GM18520 (cell line): ENCODE data around the gene PPIA.
"Not testable (repeated sequence)": the region's sequence is repeated elsewhere in the genome, so short reads cannot be mapped to it uniquely, and the experiment has no call there.

Experiments used
- ATAC-seq: cut with Tn5 transposase; IDR thresholded peaks from one replicate; pipeline ENCODE4 v1.9.1; 2021; ENCODE audit not compliant: unreplicated experiment

The PPIA gene

DNA sequence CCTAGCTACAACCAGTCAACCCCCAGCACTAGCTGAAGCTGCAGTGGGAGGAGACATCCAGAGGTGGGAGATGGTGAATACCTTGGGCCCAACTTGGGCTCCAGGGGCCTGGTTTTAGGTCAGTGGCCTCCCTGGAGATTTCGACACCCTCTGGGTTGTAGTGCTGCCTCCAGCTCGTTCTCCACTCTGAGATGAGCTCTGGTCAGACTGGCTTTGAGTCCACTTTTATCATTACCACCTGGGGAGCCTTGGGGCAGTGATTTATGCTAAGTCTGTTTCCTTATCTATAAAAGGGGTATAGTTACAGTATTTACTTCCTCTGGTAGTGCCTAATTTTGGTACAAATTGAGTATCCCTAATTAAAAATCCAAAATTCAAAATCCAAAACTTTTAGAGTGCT is 22.8 kb downstream of the PPIA start:
- ATAC-seq: no peak

DNA sequence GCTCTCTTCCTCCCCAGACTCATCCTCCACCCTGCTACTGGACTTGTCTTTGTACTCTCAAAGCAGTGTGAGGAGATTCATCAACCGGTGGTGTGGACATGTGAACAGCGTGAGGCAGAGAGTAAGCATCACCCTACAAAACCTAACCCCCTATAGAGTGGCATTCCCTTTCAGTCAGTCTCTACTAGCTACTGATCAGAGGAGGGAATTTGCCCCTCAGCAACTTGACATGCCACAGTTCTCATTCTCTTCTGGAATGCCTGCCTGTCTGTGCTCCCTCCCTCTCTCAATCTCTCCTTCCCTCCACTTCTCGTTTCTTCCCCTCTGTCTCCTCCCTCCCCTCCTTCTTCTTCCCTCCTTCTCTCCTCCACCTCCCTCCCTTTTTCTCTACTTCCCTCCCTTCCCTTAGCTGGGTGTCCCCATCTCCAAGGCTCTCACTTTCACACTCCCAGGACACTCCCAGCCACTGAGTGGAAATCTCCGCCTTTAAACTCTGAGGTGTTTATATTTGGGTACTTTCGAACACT is 26.8 kb downstream of the PPIA start:
- no peak for ATAC-seq

DNA sequence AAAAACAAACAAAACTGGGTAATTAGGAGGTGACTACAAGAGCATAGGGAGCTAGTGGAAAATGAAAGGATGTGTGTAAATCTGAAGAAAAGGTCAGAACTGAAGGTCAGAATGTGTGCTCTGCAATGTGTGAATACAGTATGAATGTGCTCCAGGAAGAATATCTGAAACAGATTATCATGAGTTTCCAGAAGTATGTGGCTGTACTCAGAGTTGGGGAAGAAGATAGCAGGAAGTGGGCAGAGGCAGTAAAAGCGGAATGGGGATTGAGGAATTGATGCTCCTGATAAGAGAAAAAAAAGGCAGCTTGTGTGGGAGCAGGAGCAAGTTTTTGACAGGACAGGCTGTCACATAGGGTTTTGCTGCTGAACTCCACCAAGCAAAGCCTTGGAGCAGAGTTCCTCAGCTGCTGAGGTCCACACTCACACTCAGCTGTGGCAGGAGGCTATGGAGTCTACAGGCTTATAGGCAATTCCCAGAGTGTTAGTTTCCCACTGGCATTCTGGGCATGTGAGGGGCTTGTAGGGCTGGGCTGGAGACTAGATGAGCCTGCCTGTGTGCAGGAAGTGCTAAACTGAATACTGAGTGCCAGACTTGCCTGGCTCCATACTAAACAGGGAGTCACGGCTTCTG is 28.5 kb downstream of the PPIA start:
- no peak for ATAC-seq

DNA sequence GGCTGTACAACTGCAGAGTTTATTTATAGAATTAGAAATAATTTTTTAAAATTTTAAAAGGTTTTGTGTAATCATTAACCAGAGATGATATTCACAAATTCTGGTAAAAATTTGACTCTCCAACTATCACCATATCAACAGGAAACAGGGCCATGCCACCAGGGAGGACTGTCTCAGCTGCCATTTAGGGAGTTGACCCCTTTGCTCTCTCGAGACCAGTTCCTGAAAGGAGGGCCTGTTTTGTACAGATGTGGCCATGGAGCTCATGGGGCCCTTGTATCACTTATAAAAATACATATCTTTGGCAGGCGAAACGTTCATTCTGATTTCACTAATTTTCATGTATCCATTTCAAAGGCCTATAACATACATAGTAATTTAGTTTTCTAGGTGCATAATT is 31.1 kb downstream of the PPIA start:
- ATAC-seq: no peak

DNA sequence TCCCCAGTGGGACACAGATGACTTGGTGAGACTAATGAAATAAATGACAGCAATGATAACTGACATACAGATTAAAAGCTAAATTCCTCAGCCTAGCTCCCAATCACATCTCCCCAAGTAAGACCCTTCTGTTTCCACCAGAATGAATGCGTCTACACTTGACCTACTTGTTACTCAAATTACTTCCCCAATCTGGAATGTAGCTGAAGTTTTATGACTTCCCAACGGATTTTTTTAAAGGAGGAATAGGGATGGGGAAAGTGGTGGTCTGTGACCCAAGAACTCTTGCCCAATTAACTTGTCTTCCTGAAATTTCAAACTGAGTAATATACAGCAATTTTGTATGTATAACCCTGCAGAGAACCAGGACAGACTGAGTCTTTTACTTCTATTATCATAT is 42.3 kb downstream of the PPIA start:
- no peak for ATAC-seq

DNA sequence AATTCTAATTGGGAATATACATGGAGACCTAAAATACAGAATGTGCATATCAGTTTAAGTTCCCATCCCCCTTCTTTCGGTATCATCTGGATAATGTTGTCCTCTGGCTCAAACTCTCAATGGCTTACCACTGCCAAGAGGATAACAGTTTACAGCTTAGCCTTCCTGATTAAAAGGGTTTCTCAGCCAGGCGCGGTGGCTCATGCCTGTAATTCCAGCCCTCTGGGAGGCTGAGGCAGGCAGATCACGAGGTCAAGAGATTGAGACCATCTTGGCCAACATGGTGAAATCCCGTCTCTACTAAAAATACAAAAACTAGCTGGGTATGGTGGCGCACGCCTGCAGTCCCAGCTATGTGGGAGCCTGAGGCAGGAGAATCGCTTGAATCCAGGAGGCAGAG is 46.2 kb downstream of the PPIA start:
- ATAC-seq: not testable (repeated sequence)

DNA sequence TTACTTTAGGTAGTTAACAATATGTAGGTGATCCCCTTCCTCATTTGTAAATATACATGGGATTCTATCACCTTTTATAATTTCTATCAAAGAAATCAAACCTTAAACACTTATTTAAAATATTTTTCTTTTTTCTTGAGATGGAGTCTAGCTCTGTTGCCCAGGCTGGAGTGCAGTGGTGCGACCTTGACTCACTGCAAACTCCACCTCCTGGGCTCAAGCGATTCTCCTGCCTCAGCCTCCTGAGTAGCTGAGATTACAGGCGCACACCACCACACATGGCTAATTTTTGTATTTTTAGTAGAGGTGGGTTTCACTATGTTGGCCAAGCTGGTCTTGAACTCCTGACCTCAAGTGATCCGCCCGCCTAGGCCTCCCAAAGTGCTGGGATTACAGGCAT is 47.0 kb downstream of the PPIA start:
- not testable (repeated sequence) for ATAC-seq

DNA sequence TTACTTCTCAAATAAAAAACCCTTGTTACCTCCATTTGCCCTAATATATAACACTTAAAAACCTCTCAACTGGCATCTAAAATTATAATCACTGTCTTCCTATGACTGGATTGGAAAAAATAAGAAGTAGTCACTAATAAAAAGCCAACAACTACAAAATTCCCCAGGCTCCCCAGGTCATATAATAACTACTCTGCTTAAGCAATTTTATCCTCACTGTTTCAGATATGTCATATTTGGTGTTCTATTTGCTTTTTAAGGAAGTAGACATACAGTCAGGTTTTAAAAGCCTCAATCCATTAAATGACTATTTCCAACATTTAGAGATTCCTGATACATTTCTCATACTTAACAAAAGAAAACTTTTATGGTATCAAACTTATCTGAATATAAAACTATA is 49.0 kb downstream of the PPIA start:
- no peak for ATAC-seq

DNA sequence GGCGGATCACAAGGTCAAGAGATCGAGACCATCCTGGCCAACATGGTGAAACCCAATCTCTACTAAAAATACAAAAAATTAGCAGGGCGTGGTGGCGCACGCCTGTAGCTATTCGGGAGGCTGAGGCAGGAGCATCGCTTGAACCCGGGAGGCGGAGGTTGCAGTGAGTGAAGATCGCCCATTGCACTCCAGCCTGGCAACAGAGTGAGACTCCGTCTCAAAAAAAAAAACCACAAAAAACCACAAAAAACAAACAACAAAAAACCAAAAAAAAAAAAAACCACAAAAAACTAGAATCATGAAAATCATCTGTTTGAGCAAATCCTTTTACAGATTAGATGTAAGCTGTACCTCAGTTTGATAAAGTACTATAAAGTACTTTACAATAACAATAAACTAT is 49.9 kb downstream of the PPIA start:
- not testable (repeated sequence) for ATAC-seq

DNA sequence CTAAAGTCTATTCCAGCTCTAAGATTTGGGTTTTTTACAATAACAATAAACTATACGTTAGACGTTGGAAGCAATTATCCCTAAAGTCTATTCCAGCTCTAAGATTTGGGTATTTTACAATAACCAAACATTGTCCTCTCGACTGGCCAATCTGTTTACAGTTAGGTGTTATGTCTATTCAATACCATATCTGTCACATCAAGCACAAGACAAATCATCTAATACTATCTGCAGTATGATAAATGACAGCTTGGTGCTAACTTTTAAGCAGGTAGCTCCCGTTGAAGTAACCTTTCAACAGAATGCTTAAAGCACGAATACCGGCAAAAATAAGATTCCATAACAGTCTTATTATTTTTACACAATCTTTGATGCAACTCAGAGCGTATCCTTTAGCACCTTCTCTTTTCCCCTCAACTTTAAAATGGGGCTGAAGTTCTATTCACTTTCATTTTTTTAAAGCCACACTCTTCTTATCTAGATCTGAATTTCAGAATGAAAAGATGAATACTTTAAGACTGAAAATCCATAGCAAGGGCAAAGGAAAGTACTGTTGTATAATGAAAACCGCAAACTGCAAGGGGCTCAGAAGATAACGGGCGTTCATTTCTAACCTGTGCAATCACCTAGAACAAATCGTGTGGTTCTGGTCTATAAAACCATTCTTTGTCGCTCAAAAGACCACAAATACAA is 50.5 kb downstream of the PPIA start:
- no peak for ATAC-seq

DNA sequence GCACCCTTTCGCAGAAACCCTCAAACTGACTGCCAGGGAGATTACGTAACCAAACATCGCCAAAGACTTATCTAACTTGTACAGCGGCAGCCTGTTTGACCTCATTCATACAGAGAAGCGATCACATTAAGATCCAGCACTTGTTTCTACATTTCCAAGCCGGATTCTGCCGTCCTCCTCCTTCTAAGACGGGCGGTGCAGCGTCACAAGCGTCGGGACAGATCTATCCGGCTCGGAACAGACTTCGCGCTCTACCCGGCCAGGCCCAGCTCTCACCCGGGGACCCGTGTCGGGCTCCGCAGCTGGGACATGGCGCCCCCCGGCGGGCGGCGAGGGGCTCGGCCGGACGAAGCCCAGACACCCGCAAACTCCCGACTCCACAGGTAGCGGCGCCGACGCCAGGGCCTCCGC is 51.0 kb downstream of the PPIA start:
- peak; percentile 47 for ATAC-seq

DNA sequence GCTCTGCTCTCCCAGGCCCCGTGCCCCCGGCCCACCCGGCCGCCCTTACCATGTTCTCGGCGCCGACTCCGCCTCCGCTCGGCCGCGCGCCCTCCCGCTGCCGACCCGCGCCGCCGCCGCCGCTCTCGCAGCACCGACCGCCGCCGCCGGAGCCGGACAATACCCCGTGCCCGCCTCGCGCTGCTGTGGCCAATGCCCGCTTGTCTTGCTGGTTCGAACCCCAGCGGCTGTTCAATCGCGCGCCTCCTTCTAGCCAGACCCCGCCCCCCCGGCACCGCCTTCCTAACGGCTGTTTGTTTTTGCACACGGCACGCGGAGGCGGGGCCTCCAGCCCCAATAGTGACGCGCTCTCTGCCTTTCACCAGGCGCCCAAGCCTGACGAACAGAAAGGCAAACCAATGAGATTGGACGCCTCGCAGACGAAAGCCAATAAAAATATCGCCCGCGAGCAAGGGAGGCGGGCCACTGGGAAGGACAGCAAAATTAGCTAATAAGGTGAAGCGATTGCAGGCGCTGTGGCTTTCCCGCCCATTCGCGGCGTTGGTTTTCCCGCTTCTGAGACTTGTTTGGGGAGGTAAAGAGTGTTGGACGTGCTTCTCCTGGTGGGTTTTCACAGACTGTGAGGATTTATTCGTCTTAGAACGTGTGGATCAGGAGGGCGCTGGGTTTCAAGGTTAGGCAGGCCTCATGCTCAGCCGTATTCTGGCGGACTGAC is 51.6 kb downstream of the PPIA start, which contains the start of gene H2AZ2:
Gene H2AZ2, minus strand, starts transcription at position 168 of the 715 bp plus-strand sequence. Its CDS starts 116 bp downstream, at position 52.
- peak; percentile 77 for ATAC-seq

DNA sequence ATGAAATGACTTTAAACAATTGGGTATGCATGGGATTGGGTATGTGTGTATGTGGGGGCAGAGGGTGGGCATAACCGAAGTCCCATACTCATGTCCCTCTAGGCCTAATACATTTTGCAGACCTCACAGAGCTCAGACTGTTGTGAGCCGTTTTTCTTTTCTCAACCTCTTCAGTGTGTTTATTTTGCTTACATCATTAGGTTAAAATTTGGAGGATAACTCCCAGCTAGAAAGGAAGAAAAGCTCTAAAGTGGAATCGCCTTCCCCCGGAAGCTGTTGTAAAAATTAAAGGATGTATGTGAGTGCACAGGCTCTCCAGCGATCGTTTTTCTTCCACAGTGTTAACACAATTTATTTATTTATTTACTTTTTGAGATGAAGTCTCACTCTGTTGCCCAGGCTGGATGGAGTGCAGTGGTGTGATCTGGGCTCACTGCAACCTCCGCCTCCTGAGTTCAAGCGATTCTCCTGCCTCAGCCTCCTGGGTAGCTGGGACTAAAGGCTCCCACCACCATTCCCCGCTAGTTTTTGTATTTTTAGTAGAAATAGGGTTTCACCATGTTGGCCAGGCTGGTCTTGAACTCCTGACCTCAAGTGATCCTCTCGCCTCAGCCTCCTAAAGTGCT is 52.9 kb downstream of the PPIA start:
- ATAC-seq: no peak

DNA sequence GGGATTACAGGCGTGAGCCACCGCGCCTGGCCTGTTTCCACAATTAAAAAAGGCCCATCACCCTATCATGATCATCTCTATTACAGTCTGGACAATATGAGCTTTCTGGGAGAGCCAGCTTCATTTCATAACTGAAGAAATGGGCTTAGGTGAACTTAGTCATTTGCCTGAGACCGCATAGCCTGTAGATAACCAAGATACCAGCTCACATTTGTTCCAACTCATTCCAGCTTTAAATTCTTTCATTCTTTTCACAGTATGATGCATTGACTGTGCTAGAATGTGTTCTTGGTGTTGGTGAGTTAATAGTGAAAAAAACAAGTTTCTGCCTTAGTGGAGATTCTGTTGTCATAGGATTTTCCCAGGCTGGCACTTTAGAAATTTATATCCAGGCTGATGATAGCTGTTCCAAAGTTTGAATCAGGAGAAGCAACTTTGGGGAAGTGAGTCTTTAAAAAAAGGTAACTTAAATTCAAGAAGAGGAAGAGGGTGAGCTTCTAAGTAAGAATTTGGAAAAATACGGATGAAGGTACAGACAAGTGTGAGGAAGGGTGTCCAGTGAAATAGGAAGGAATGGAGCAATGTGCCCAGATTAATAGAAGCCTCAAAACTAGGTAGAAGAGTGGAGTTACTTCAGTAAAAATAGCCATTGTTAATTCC is 53.5 kb downstream of the PPIA start:
- ATAC-seq: no peak

DNA sequence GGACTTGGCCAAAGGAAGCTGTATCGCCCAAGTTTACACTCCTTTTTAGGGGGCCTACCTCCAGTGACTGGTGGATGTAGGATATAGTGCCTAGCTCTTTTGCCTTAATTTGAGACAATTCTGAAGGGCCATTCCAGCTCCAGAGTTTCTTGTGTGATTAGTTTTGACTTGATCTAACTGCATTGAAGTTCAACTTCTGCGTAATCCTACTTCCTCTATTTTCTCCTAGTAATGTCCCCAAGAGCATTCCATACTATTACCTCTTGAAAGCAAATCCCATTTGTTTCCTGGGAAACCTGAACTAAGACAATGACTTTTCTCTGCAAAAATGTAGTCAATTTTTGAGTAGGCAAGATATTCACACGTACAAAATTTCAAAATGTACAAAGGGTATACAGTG is 56.1 kb downstream of the PPIA start:
- ATAC-seq: no peak
